ENCODE results near the gene GALP. TPM values are rescaled to one million over a fixed set of nuclear protein-coding genes. Genes with fewer than 3 reads are reported as not detected.
A peak's percentile ranks its signal among the peaks of the same experiment; 100 is the strongest.
"Not testable (repeated sequence)": the region's sequence is repeated elsewhere in the genome, so short reads cannot be mapped to it uniquely, and the experiment has no call there.

The GALP gene
- not detected for total RNA-seq

DNA sequence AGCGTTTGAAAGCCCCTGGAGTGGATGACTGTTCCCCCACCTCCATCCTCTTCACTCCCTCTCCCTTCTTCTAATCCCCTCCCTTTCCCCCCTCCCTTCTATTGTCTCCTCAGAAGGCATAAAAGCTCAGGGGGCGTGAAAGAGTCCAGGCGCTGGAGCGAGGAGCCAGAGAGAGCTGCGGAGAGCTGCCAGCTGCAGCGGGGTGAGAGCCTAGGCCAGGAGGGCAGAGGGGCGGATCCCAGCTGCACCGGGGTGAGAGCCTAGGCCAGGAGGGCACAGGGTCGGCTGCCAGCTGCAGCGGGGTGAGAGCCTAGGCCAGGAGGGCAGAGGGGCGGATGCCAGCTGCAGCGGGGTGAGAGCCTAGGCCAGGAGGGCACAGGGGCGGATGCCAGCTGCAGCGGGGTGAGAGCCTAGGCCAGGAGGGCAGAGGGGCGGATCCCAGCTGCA lies at the start of gene GALP:
Gene GALP, plus strand, starts transcription at position 148 of the 447 bp plus-strand sequence. CDS start 1,101 bp downstream, outside the sequence.
- DNase-seq (ENCODE audit: low spot score) = not testable (repeated sequence)

DNA sequence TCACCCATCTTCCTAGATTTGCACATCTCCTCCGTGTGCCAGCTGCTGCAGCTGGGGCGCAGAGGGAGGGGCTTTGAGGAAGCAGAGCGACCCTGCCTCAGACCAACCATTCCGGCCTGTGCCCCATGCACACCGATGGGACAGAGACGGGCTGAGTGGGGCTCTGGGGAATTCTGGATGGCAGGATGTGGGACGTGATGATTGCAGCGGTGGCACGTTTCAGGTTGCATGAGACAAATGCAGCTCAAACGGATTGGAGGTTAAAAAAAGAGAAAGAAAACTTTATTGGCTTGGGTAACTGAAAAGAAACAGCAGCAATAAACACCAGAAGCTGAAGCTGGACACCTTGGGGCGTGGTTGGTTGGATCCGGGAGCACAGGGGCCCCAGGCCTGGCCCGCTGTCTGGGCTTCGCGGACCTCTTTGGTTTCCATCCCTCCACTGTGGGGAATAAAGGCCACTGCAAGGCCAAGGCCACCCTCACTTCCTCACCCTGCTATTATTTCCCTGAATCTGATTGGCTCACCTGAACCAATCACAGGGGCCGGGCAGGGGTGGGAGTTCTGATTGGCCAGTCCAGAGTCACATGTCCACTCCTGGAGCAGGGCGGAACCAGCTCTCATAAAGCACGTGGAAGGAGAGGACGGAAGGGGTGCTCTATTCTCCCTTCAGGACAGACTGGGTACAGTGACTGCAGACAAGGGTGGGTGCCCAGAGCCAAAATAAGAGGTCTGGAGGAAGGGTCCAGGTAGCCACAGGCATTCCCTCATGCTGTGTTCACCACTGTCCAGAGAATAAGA lies 48.6 kb upstream of the GALP start:
- DNase-seq (ENCODE audit: low spot score) = no peak

DNA sequence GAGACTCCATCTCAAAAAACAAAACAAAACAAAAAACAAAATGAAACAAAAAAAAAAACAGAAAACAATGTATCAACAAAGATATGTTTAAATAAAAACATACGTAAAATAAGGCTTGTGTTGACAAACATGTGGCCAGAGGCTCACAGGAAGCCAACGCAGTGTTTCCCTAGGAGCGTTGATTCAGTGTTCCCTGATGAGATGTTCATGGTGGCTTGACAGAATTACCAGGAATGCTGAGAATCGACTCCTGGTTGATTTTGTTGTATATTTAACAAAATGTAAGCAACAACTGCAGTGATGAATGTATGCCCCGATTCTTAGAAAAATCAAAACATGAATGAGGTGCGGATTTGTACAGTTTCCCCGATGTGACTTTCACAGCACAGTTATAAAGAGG lies 45.8 kb upstream of the GALP start:
- no peak for DNase-seq (ENCODE audit: low spot score)

DNA sequence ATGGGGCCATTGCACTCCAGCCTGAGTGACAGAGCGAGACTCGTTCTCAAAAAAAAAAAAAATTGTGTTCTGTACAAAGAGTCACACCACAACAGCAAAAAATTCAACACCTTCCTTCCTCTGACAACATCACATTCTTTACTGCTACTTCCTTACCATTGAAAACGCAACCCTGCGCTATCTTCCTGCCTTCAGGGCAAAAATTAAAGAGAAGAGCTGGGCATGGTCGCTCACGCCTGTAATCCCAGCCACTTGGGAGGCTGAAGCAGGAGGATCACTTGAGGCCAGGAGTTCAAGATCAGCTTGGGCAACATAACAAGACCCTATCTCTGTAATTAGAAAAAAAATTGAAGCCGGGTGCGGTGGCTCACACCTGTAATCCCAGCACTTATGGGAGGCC lies 44.2 kb upstream of the GALP start:
- DNase-seq (ENCODE audit: low spot score) = no peak

DNA sequence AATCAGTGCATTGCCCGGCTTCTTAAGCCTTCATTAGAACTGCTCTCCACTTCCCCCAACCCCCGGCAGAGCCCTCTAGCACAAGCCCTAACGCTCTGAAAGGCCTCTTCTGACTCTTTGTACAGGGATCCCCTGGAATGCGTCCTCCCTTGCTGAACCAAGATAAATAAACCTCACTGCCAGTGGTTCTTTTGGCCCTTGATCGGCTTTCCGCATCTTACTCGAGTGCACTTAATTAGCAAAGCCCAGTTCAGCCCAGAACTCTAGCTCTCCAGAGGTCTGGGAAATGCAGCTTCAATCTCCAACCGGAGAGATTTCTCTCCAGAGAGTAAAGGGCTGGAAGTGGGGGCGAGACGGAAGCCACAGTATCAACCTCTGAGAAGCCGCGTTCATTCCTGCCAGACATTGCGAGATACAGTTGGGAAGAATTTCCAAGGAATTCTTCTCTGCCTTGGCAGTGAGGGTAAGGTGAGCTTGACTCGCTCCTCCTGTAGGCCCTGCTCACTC lies 43.4 kb upstream of the GALP start:
- DNase-seq (ENCODE audit: low spot score) = no peak

DNA sequence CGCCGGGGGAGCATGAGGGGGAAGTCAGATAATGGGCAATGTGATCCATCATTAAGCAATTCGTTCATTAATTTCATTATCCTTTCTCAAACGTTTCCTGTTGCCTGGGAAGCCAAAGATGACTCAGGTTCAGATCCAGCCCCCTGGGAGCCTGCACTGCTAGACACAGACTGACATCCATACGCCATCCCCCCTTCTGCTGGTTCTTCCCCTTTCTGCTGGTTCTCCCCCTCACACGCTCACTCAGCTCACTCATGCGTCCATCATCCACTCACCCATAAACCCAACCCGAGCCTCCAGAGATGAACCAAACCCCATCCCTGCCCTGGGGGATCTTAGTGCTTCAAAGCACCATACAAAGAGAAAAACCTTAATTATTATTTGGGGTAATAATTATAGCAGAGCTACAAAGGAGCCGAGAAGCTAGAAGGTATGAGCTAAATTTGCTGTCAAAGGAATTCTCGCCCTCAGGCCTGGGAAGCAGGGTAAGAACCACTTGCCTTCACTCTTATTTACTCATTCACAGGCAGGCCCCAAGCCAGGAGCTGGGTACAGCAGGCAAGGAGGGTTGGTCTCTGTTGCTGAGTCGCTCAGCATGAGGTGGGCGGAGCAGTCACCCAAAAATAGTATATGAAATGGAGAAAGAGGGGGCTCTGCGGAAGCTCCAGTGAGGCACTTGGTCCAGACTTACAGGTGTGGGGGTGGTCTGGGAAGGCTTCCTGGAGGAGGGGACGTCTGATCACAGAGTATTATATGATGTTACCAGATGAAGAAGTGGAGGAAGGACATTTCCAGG lies 41.8 kb upstream of the GALP start:
- DNase-seq (ENCODE audit: low spot score) = no peak

DNA sequence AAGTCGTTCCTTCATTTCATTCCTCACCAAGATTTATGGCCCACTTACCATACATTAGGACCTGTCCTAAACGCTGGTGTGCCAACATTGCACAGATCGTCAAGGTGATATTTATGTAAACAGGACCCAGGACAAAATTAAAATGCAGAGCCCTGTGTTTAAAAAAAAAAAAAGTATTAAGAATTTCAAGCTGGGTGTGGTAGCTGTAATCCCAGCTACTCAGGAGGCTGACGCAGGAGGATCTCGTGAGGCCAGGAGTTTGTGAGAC lies 41.2 kb upstream of the GALP start:
- no peak for DNase-seq (ENCODE audit: low spot score)

DNA sequence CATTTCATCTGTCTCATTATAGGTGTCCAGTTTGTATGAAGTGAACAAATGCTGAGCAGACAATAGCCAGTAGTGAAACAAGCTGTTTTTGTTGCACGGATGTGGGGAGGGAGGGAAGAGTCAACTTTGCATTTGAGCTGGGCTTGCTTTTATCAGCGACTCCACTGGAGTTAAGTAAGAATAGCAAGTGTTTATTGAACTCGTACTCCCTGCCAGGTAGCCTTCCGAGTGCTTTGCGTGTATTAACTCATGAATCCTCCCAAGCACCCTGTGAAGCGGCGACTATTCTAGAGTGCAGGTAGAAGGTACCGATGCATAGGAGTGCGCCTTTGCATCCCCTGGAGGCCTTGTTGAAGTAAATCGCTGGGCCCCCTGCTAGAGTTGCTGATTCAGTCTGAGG lies 39.4 kb upstream of the GALP start:
- DNase-seq (ENCODE audit: low spot score) = no peak

DNA sequence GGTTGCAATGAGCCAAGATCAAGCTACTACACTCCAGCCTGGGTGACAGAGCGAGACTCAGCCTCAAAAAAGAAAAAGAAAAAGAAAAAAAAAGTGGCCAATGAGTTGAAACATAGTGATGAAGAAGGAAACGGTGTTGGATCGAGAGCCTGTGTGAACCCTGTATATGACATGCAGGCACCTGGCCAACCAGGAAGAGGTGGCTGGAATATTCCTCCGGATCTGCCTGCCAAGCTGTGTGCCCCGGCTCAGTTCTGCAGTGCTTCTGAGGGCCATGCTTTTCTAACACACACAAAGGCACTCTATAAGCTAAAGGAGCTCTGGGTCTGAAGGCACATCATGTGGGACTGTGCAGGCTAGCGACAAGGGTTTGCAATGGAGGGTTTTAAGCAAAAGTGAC lies 38.4 kb upstream of the GALP start:
- DNase-seq (ENCODE audit: low spot score) = peak; percentile 68

DNA sequence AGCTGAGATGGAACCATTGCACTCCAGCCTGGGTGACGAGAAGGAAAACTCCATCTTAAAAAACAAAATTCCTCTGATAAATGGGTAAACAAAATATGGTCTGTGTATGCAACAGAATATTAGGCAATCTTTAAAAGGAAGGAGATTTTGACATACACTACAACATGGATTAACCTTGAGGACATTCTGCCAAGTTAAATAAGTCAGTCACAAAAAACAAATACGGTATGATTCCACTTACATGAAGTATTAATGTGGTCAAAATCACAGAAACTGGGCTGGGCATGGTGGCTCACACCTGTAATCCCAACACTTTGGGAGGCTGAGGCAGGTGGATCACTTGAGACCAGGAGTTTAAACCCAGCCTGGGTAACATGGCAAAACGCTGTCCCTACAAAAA lies 37.7 kb upstream of the GALP start:
- DNase-seq (ENCODE audit: low spot score) = no peak

DNA sequence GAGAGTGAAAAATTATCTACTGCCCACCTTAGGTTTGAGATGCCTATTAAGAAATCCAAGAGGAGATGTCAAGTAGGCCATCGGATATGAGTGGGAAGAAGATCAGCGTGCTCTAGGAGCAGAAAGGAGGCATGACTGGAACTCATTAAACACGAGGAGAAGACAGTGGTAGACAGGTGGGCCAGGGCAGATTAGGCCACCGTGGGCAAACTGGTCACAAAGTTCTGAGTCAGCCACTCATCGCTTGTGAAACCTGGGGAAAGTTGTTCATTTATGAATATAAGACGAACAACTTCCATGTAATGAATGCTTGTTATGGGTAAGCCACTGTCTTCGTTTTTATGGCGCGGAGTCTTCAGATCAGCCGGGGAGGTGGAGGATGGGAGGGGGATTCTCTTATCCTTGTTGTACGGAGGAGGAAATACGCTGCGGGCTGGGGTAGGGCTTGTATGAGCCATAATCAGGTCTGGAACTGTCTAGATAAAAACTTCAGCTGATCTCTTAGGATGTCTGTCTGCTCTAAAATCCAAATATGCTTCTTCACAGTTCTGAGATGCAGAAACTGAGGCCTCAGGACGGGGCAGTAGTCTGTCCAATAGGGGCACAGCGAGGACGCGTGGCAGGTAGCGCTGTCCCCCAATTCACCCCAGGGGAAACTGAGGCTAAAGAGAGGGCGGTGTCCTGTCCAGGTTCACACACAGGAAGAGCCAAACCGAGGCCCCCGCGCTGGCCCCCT lies 35.8 kb upstream of the GALP start:
- DNase-seq (ENCODE audit: low spot score) = no peak

DNA sequence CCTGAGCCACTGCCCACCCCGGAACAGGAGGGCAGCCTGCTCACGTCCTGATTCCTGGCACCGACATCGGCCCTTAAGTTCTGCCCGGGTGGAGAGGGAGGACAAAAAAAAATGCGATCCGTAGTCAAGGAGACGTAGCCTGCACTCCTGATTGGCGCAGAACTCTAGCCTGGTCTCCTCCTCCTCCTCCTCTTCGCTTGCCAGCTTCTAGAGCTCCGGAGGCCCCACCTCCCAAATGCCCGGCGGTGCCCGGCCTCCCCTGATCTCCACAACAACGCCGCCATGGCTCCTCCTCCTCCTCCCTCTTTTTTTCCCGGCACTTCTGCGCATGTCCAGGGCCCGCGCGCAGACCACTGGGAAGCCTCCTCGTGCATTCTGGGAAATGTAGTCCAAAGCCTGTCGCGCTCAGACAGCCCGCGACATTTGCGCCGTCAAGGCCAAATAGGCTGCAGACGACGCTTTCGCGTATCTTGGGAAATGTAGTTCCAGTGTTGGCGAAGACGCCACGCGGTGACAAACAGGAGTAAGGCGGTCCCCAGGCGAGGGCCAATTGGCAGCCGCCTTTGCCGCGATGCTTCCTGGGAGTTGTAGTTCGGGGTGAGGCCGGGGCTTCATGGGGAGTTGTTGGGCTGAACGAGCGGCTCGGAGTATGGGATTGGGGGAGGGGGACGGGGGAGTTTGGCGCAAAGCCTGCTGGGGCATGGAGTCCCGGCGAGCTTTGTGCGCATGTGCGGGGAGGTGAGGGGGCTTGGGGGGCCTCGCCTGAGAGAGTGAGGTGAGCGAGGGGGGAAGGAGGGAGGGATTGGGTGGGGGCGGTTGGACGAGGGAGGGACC lies 35.0 kb upstream of the GALP start, which contains the start of gene ZNF444:
Gene ZNF444, plus strand, starts transcription at position 705 of the 834 bp plus-strand sequence. CDS start 5,625 bp downstream, outside the sequence.
- DNase-seq (ENCODE audit: low spot score) = peak; percentile 100

DNA sequence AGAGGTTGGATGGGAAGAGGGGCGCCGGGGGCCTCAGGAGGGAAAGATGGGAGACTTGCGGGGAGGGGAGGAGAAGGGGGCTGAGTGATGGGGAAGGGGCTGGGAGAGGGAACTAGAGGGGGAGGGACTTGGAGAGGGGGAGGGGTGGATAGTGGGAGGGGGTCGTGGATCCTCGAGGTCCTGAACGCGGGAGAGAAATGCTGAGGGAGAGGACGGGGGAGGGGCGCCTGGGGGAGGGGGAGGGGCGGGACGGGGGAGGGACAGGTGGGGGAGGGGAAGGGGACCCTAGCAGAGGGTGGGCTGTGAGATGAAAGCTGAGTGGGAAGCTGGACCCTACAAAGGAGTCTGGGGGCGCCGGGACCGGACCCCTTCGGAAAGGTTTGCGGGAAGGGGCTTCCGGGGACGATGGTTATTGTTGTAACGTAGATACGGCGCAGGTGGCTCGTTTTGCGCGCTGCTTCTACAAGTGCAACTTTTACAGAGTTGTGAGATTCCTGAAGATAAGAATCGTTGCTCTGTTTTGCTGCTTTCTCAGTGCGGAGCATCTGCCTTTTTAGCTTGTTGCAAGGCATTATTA lies 34.3 kb upstream of the GALP start:
- no peak for DNase-seq (ENCODE audit: low spot score)

DNA sequence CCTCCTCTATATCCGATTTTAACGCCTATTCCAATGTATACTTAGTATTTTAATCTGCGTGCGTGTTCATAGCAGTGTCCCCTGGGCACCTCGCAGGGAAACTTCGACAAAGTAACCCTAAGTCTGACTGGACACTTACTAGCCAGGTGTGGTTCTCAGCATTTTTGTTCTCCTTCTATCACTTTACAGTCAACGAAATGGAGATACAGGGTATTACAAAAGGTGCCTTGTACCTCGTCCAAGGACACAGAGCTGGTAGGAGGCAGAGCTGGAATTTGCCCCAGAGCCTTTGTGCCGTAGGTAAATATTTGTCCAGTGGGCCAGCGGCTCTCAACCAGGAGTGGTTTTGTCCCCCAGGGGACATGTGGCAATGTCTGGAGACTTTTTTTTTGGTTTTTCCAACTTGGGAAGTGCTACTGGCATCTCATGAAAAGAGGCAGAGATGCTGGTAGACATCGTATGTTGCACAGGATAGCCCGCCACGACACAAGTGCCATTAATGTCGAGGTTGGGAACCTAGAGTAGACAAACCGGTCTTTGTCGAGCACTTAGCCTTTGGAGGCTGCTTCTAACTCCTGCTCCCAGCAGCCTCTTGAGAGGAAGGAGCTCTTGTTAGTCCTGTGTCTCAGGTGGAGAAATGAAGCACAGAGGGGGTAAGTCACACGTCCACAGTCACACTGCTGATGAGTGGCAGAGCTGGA lies 33.6 kb upstream of the GALP start:
- no peak for DNase-seq (ENCODE audit: low spot score)

DNA sequence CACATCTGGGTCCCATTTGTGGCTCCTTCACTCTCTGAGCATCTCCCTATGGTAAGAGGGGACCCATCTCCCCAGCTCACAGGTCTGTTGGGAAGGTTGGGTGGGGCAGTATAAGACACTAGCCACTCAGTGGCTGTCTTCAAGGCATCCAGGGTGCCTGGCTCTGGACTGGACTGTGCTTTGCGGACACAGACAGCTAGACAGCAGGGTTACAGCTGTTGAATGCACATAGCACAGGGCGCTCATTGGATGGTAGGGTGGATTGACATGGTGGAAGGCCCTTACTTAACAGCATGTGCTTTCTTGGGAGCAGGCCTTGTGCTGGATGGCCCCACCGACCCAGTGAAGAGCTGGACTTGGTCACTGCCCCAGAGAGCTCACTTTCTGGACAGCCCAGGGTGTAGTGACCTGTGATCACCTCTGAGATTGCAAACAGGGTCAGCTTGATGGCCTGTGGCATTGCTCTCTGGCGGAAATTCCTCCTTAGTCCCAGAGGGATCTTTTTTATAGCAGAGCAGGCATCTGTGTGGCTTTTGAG lies 32.8 kb upstream of the GALP start:
- DNase-seq (ENCODE audit: low spot score) = no peak

DNA sequence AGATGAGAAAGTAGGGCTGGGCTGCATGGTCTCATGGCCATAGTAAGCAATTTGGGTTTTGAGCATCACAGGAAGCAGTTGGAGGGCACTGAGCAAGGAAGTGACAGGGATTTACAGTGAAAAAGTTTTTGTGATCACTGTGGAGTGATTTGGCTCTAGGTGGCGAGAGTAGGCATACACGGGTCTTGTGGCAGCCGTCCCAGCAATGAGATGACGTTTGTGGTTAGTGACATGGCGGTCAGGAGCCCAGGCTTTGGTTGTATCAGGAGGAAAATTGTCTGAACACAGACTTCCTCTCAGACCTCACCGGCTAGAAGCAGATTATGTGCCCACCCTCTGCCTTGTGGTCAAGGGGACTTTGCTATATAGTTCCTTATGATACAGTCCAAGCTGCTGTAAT lies 31.4 kb upstream of the GALP start:
- no peak for DNase-seq (ENCODE audit: low spot score)

DNA sequence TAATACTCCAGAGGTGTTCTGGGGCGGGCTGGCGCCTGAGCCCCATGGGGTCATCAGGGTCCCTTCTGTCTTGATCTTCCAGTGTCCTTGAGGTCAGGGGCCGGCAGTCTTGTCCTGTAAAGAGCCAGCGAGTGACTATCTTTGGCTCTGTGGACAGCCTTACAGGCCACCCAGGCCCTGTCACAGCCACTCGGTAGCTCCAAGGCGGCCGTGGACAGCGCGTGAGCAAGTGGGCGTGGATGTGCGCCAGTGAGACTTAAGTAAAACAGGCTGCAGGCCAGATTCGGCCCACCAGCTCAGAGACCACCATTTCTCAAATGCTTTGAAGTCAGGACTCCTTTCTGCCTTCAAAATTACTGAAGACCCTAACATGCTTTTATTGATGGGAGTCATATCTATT lies 31.0 kb upstream of the GALP start:
- DNase-seq (ENCODE audit: low spot score) = no peak

DNA sequence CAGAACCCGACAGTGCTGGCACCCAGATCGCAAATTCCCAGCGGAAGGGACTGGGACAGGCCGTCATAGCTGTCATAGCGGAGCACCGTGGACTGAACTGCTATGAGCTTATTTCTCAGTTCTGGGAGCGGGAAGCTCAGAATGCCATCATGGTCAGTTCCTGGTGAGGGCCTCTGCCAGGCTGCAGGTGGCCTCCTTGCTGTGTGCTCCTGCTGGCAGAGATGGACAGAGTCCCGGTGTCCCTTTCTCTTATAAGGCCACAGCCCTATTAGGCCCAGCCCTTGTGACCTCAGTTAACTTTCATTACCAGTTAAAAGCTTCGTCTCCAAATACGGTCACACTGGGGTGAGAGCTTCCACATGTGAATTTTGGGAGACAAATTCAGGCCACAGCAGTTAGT lies 30.1 kb upstream of the GALP start:
- no peak for DNase-seq (ENCODE audit: low spot score)

DNA sequence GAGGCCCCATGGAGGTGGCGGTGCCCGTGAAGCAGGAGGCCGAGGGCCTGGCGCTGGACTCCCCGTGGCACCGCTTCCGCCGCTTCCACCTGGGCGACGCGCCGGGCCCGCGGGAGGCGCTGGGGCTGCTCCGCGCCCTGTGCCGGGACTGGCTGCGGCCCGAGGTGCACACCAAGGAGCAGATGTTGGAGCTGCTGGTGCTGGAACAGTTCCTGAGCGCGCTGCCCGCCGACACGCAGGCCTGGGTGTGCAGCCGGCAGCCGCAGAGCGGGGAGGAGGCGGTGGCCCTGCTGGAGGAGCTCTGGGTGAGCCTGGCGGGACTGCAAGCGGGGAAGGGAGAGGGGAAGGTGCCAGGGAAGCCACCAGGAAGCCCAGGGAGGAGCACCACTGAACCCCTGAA lies 28.9 kb upstream of the GALP start:
- DNase-seq (ENCODE audit: low spot score) = no peak

DNA sequence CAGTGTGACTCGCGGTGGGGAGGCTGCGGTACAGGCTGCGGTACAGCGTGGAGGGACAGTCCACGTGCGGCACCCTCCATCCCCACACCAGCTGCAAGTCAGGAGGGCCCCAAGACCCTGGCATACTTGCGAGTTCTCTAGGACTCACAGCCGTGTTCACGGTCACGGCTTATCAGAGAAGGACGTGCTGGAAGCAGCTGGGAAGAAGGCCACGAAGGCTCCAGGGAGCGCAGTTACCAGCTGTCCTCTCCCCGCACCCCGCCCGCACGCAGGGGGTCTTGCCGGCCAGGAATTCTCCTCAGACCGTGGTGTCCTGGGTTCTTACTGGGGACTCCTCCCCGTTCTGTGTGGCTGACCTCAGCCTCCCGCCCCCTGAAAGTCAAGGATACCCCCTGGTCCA lies 28.5 kb upstream of the GALP start:
- DNase-seq (ENCODE audit: low spot score) = no peak
